ENCODE measurements around the gene PTPRU. TPM values are rescaled to one million over a fixed set of nuclear protein-coding genes. Genes with fewer than 3 reads are reported as not detected.

Gene PTPRU
- total RNA-seq, 2 donors from 2014 or later, result 28.7 to 47.8 TPM

DNA sequence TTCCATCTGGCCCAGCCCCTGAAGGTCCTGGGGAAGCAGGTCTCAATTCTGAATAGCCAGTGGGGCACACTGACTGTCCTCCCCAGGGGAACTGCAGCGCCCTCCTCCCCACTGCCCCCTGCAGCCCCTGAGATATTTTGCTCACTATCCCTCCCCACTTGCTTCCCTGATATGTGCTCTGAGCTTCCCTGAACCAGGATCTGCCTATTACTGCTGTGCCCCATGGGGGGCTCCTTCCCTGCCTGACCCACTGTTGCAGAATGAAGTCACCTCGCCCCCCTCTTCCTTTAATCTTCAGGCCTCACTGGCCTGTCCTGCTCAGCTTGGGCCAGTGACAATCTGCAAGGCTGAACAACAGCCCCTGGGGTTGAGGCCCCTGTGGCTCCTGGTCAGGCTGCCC lies 89.8 kb downstream of the PTPRU start:
- Histone ChIP-seq H3K36me3 (no peaks in the 10 kb centered on the region), H3K27me3 (replicated peaks; ENCODE audit: insufficient read depth) (no peaks in the 10 kb centered on the region), H3K4me3 (no peak overlapping the region), H3K27ac (no peak overlapping the region), H3K9me3 (no peaks in the 10 kb centered on the region), H3K4me1 (ENCODE audit: control insufficient read depth in 1 of 2, low read depth in 2 of 2) (no peaks in the 10 kb centered on the region)
- DNase-seq (ENCODE audit: low spot score), result no peak
- TF ChIP-seq, protein P1, sequence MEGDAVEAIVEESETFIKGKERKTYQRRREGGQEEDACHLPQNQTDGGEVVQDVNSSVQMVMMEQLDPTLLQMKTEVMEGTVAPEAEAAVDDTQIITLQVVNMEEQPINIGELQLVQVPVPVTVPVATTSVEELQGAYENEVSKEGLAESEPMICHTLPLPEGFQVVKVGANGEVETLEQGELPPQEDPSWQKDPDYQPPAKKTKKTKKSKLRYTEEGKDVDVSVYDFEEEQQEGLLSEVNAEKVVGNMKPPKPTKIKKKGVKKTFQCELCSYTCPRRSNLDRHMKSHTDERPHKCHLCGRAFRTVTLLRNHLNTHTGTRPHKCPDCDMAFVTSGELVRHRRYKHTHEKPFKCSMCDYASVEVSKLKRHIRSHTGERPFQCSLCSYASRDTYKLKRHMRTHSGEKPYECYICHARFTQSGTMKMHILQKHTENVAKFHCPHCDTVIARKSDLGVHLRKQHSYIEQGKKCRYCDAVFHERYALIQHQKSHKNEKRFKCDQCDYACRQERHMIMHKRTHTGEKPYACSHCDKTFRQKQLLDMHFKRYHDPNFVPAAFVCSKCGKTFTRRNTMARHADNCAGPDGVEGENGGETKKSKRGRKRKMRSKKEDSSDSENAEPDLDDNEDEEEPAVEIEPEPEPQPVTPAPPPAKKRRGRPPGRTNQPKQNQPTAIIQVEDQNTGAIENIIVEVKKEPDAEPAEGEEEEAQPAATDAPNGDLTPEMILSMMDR (IDR thresholded peaks at IDR 0.05), result no peak
- no peak for ATAC-seq (ENCODE audit: insufficient number of reproducible peaks, low FRiP score, low read depth)

DNA sequence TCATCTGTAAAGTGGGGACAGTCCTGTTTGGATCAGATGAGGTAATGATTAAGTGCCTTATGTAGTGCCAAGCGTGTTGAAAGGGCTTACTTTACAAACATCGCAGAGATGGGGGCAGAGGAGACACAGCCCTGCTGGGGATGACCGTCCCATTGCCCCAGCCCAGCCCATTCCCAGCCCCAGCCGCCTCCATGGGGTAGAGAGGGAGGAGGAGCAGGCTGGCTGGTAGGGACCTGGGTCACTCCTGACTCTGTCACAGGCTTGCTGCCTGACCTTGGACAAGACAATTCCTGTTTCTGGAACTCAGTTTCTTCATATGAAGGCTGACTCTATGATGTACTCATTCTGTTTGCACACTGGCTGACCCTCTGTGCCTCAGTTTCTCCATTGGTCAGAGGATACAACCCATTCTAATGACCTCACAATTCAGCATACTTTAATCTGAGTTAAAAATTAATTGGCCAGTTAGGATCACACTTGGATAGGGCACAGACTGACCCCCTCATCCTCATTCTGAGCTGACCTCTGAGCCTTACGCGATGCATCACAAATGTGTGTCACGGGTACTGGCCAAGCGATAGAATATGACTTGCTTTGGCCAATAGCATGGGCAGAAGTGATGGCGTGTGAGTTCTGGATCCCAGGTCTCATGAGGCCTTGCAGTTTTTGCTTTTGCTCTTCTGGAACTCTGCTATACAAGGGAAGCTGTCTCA lies 91.1 kb downstream of the PTPRU start:
- DNase-seq (ENCODE audit: low spot score), result no peak
- no peak for ATAC-seq (ENCODE audit: insufficient number of reproducible peaks, low FRiP score, low read depth)
- TF ChIP-seq, protein P1 (IDR thresholded peaks at IDR 0.05), result no peak
- Histone ChIP-seq H3K4me1 (ENCODE audit: control insufficient read depth in 1 of 2, low read depth in 2 of 2) (no peaks in the 10 kb centered on the region), H3K36me3 (no peaks in the 10 kb centered on the region), H3K27ac (no peak overlapping the region), H3K27me3 (replicated peaks; ENCODE audit: insufficient read depth) (no peaks in the 10 kb centered on the region), H3K4me3 (no peak overlapping the region), H3K9me3 (no peaks in the 10 kb centered on the region)

DNA sequence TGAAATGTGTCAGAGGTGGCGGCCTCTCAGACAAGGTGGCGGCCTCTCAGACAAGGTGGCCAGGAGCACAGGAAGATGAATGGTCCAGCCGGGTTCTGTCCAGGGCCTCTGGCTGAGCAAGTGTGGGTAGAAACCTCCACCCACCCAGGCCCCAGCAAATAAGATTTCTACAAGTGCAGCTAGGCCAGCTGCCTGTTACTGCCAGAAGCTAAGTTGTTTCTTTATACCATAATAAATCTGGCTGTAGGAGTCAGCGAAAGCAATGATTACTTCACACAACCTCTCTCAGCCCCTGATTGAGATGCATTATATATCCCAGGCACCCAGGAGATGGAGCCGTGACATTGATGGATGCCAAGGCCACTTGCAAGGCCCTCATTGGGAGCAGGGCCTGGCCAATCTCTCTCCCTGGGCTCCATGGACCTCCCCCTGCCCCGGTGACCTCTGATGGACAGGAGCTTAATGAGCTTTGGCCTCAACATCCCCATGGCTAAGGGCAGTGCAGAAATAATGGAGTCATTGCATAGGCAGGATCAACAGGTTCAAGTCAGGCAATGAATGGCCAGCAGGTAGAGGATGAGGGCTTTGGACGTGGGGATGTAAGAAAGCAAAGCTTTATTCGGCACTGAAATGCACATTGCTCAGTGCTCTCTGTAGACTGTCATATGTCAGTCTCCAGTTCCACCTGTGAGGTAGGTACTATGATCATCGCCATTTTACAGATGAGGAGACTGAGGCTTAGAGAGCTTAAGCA lies 92.9 kb downstream of the PTPRU start:
- DNase-seq (ENCODE audit: low spot score) (no peak), ATAC-seq (ENCODE audit: insufficient number of reproducible peaks, low FRiP score, low read depth) (no peak)
- TF ChIP-seq, protein P1 (IDR thresholded peaks at IDR 0.05), result no peak
- Histone ChIP-seq H3K9me3 (no peaks in the 10 kb centered on the region), H3K27me3 (replicated peaks; ENCODE audit: insufficient read depth) (no peaks in the 10 kb centered on the region), H3K4me3 (no peak overlapping the region), H3K4me1 (ENCODE audit: control insufficient read depth in 1 of 2, low read depth in 2 of 2) (no peaks in the 10 kb centered on the region), H3K27ac (no peak overlapping the region), H3K36me3 (no peaks in the 10 kb centered on the region)

DNA sequence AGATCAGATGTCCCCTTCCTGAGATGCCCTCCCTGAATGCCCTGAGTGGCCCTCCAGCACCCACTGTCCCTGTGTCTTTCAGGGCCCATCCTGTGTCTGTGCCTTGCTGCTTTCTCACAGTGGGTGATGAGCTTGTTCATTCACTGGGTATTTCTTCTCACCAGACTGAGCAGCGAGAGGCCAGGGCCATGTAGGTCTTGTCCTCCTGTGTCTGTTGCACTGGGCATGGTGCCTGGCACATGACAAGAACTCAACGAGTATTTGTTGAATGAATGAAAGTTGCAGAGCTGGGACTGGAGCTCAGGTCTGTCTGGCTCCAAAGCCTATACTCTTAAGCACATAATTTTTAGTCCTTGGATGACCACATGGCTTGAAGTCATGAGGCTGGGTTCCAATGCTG lies 93.8 kb downstream of the PTPRU start:
- H3K27me3 ChIP-seq (replicated peaks; ENCODE audit: insufficient read depth), result no peaks in the 10 kb centered on the region
- H3K4me1 ChIP-seq (ENCODE audit: control insufficient read depth in 1 of 2, low read depth in 2 of 2), result no peaks in the 10 kb centered on the region
- no peak for DNase-seq (ENCODE audit: low spot score)
- no peaks in the 10 kb centered on the region for H3K9me3 ChIP-seq
- TF ChIP-seq, protein P1 (IDR thresholded peaks at IDR 0.05), result no peak
- no peak overlapping the region for H3K4me3 ChIP-seq
- ATAC-seq (ENCODE audit: insufficient number of reproducible peaks, low FRiP score, low read depth), result no peak
- no peaks in the 10 kb centered on the region for H3K36me3 ChIP-seq
- H3K27ac ChIP-seq, result no peak overlapping the region

DNA sequence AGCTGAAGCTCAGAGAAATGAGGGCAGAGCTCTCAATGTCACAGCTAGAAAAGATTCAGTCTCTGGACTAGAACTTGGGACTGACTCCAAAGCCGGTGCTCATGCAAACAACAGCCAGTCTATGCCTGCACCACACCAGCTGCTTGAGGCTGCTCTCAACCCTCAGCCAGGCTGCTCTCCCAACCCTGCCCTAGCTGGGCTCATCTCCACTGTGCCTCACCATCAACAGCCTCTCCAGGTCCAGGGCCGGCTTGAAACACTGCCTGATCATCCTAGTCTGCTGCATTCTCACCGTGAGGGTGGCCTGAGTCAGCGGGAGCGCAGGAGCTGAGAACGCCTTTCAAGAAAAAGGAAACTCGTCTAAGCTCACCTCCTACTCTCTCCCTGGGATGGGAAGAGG lies 94.5 kb downstream of the PTPRU start:
- no peaks in the 10 kb centered on the region for H3K9me3 ChIP-seq
- TF ChIP-seq, protein P1 (IDR thresholded peaks at IDR 0.05), result no peak
- no peaks in the 10 kb centered on the region for H3K36me3 ChIP-seq
- no peak for ATAC-seq (ENCODE audit: insufficient number of reproducible peaks, low FRiP score, low read depth)
- H3K4me1 ChIP-seq (ENCODE audit: control insufficient read depth in 1 of 2, low read depth in 2 of 2), result no peaks in the 10 kb centered on the region
- no peak overlapping the region for H3K4me3 ChIP-seq
- no peak for DNase-seq (ENCODE audit: low spot score)
- no peak overlapping the region for H3K27ac ChIP-seq
- no peaks in the 10 kb centered on the region for H3K27me3 ChIP-seq (replicated peaks; ENCODE audit: insufficient read depth)

Data from thoracic aorta (tissue), 2 donors.